ENCODE data around the gene RNF212. TPM values are rescaled to one million over a fixed set of nuclear protein-coding genes. Genes with fewer than 3 reads are reported as not detected.

RNF212 gene
- total RNA-seq, 1 experiment from 2014 or later, result not detected

Small RNA genes within 50 kb of the gene (small RNA-seq; reads per million reads assigned to genes)
- 0 reads per million in 2 experiments for gene RF00554

Other genes with a start within 250 kb of the RNF212 start
- gene GAK, start 181.2 kb downstream of the RNF212 start, total RNA-seq (2014; rRNA removed; shearing (Covaris generic)), result 98.5 and 119 TPM in 2 replicates
- 10.5 and 13.0 TPM in 2 replicates for gene TMEM175, start 181.1 kb downstream of the RNF212 start, total RNA-seq (2014; rRNA removed; shearing (Covaris generic))
- gene DGKQ, start 140.0 kb downstream of the RNF212 start, total RNA-seq (2014; rRNA removed; shearing (Covaris generic)), result 12.6 and 12.9 TPM in 2 replicates
- 3.8 and 6.1 TPM in 2 replicates for gene IDUA, start 126.5 kb downstream of the RNF212 start, total RNA-seq (2014; rRNA removed; shearing (Covaris generic))
- gene SLC26A1, start 120.2 kb downstream of the RNF212 start, total RNA-seq (2014; rRNA removed; shearing (Covaris generic)), result 0.37 TPM in 1 of 2 replicates, not detected in the other
- gene FGFRL1, start 101.9 kb downstream of the RNF212 start, total RNA-seq (2014; rRNA removed; shearing (Covaris generic)), result 4.8 and 6.6 TPM in 2 replicates
- gene SPON2, start 59.0 kb upstream of the RNF212 start, total RNA-seq (2014; rRNA removed; shearing (Covaris generic)), result 0.80 and 1.1 TPM in 2 replicates
- gene CTBP1, start 135.6 kb upstream of the RNF212 start, total RNA-seq (2014; rRNA removed; shearing (Covaris generic)), result 87.3 and 88.6 TPM in 2 replicates
- 45.5 and 52.1 TPM in 2 replicates for gene MAEA, start 176.3 kb upstream of the RNF212 start, total RNA-seq (2014; rRNA removed; shearing (Covaris generic))
- gene UVSSA, start 233.6 kb upstream of the RNF212 start, total RNA-seq (2014; rRNA removed; shearing (Covaris generic)), result 6.0 and 7.3 TPM in 2 replicates

Measured in SK-MEL-5 (cell line).